Hematopoietic multipotent progenitor cell treated with erythropoietin and hydrocortisone succinate and interleukin-3 and kit ligand, for 8 days (in vitro differentiated cells): ENCODE results near the gene SHQ1.

Experiments
- DNase-seq: peaks from one replicate; pipeline ENCODE4 v3.0.0-alpha.2; 2015

Gene SHQ1

DNA sequence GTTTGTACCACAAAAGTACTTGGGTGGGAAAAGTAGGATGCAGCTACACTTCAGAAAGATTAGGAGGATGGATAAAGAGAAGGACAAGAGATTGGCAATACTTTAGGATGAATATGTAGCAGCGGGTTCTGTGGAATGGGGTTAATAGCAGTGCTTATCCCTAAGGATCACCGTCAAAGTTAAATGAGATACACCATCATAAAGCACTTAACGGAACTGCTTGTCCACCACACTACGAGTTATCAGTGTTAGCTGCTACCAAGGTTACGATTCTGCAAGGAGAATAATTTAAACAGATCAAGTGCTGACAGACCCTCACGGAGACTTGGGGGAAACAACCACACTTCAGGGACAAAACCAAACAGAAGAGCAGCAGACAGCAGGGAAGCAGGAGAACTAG lies 963 bp downstream of the SHQ1 start:
- peak; percentile 16 for DNase-seq

DNA sequence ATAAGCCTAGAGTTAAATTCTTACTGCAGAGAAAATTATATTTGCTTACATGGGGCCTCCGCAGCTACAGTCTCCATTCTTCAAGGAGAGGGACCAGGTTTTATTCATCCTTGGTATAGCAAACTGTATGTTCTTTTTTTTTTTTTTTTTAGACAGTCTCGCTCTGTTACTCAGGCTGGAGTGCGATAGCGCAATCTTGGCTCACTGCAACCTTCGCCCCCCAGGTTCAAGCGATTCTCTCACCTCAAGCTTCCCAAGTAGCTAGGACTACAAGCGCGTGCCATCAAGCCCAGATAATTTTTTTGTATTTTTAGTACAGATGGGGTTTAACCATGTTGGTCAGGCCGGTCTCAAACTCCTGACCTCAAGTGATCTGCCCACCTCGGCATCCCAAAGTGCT lies 2.1 kb downstream of the SHQ1 start:
- DNase-seq = no peak

DNA sequence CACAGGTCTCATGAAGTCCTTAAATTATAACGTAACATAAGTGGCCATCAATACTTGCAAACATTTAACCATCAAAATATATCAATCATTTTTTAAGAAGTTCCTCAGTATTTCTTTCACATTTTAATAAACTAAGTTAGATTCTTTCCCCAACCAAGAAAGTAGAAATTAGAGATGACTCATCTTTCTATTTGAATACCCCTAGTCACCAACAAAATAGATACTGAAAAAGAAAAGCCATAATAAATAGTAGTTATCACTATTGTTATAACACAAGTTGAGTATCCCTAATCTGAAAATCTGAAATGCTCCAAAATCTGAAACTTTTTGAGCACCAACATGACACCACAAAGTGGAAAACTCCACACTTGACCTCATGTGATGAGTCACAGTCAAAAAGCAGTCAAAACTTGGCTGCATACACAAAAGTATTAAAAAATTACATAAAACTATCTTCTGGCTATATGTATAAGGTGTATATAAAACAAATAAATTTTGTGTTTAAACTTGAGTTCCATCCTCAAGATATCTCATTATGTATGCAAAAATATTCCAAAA lies 3.7 kb downstream of the SHQ1 start:
- DNase-seq = no peak

DNA sequence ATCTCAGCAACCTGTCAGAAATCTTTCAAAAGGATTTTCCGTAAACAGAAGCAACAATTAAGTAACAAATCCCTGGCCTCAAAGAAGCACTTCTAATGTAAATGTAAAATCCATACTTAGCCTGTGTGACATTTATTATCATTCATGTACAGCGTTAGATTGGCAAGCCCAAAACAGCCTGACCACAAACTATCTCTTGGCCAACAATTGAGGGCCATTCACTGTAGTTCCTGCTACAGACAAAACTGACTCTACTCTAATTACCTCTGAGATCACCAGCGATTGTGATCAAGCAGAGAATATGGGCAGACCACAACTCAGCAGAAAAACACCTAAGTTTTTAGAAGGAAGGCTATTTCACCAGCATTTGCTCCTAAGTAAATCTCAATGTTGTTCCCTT lies 9.2 kb downstream of the SHQ1 start:
- peak; percentile 72 for DNase-seq

DNA sequence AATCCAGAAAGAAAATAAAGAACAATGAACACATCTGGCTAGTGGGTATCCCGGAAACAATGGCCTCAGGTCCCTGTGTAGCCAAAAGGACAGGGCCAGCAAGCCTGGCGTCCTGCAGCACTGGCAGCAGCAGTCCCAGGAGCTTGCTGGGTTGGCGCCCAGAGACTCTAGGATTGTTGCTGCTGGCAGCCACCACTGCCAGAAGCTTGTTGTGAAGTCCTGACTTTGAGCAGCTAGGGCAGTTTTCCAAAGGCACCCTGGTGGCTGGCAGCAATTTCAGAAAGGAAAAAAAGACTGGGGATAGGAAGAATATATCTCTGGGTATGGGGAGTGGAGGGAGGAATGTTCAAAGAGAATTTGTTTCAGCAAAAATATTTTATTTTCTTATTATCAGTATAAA lies 11.3 kb downstream of the SHQ1 start:
- DNase-seq = no peak

DNA sequence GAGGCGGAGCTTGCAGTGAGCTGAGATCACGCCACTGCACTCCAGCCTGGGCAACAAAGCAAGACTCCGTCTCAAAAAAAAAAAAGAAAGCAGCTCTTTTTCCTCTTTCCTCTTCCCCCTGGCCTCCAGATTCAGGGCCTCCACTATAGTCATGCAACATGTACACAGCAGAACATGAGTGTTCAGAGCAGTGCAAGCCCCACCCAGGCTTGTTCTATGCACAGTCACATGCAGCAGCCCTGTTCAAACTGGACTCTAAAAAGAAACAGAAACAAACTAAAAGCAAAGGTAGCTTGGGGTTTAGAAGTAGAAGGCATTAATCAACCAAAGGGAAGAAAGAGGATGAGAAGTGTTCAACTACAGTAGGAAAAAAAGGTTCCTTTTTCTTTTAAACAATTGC lies 11.8 kb downstream of the SHQ1 start:
- no peak for DNase-seq

DNA sequence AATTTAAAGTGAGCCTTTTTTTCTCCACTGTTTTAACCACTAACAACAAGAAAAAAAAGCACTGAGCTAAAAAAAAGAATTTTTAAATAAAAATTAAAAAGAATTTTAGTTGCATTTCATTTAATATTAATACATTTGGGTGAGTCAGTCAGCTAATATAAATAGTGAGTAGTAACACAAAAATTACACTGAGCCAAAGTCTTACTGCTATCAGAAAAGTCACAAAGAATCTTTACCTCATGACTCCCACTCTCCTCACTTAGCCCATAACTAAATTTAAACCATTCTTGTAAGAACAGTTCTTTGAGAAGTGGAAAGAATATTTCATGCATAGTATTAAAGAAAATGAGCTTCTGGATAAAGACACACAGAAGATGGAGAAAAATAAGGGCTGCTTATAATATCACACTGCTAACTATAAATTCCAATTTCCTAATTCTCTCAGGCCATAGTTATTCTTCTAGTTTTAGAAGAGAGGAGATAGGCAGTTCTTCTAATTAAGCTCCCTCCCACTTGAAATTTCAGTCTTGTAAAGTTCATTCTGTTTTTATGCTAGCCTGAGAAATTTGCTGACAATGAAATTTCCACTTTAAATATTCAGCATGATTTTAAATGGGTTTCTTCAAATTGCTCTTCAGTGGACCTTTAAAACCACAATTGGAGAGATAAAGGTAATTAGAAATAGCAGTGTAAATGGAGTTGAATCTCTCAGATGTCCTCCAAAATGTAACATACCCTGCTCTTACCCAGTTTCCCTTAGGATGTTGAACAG lies 17.6 kb downstream of the SHQ1 start:
- no peak for DNase-seq

DNA sequence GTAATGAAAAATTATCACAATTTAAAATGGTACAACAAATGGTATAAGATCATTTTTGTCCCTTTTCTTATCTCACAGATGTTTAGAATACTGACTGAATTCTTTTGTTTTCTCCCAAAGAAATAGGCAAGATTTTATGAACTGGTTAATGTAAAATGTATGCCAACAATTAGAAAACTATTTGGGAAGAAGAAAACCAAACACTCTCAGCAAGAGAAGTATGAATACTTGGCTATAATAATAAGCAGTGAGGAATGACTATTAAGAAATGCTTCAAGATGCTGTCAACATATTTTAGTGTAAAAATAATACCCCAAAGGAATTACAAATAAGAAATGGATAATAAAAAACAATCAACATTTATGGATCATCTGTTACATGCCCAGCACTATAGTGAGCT lies 18.5 kb downstream of the SHQ1 start:
- no peak for DNase-seq

DNA sequence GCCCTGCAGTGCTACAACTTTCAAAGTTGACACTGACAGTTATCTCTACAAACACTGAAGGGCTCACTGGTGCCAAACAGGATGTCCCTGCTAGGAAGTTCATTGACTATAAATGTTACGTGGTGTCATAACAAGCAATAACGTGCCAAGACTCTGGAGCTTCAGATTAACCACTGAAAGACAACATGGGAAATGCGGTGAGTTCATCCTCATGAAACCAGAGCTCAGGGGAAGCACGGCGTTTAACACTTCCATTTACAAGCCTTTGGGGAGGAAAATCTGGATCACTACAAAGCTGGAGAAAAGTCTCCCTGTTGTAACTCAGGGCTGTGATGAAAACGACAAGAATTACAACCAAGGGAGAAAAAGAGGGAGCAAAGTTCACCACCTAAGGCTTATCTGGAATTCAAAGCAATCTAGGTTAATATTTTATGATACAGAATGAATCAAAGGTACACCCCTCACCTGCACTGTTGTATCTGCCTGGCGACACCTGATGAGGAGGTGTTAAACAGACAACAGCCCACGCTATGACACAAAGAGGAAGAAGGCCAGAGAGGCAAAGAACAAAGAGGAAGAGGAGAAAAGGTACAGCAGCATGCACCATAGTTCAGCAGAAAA lies 27.0 kb downstream of the SHQ1 start:
- DNase-seq = peak; percentile 70

DNA sequence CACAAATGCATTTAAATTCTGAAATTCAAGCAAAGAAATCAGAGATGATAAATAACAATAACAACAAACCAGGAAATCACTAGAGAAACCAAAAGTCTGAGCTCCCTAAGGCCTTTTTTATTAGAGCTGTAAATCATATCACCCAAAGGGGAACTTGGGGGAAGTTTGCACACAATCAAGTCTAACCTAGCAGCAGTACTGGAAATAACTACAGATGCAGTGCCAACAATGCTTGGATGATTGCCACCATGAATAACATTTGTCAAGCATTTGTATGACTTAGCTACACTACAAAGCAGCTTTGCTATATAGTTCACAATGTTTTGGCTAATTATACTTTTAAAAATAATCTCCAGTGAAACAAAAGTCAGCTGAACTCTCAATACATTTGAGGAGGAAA lies 27.8 kb downstream of the SHQ1 start:
- peak; percentile 46 for DNase-seq

DNA sequence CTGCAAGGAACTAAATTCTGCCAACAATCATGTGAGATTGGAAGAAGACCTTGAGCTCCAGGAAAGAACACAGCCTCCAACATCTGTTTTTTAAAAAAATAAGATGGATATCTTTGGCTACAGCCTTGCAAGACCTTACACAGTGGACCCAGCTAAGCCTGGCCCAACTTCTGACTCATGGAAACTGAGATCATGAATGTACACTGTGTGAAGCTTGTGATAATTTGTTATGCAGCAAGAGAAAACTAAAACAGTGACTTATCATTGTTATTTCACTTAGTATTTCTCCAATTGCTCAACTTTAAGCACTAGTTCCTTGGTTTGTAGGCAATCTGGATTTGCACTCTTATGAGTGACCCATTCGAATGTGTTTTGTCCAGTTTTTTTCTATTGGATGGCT lies 29.3 kb downstream of the SHQ1 start:
- peak; percentile 63 for DNase-seq

DNA sequence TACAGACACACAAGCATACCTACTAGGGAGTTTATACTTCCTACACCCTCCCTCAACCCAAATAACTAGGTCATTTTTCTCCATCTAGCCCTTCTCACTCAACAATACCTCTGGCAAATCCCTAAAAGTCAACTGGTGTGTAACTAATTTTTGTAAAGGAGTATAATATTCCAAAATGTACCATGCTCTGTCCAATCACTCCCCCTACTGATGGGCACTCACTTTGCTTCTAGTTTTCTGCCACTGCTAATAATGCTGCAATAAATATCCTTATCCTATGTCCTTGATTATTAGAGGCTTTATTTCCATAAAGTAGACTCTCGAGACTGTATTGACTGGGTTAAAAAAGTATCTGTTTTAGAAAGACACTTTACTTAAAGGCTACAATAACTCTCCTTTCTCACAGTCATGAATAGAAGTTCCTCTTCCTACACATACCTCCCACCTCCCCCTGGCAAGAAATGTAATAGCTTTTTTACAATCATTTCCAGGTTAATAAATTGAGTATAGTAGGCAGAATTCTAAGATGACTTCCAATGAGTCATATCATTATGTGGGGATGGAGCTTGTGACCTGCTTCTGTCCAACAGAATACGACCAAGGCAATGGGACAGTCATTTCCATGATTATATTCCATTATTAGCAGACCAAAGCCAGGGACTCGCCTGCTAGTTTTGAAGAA lies 30.0 kb downstream of the SHQ1 start:
- DNase-seq = peak; percentile 58

DNA sequence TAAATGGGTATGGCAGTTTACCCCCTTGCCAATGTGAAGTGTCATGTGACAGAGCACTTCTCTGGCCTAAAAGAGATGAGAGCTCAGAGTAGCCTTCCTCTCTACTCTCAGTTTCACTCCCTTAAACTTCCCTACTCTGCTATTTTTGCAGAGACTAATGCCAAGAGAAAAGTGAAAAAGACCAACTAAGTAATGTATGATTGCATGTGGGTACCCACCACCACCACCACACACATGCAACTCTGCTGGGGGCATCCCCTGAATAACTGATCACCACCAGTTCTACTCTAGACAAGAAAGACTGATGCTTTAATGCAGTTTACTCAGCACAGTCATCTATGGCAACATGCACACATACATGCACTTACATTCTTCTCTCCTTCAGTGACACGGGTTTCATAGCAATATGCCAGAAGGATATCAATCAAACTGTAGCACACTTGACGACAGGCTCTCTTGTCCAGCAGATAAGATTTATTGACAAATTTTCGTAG lies 31.3 kb downstream of the SHQ1 start:
- peak; percentile 11 for DNase-seq

DNA sequence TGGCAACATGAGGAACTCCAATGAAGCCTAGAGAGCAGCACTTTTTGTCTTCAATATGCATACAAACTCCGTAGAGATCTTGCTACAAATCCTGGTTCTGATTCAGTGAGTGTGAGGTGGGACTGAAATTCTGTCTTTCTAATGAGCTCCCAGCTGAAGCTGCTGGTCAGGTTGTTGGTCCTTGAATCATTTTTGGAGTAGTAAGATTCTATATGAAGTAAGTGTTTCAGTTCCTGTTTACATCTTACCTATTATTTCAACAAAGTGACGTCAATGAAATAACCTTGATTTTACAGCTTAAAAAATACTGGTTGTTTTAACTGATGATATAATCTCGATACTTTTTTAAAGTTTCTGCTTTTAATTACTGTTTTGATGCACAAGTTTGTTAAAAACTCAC lies 33.9 kb downstream of the SHQ1 start:
- no peak for DNase-seq

DNA sequence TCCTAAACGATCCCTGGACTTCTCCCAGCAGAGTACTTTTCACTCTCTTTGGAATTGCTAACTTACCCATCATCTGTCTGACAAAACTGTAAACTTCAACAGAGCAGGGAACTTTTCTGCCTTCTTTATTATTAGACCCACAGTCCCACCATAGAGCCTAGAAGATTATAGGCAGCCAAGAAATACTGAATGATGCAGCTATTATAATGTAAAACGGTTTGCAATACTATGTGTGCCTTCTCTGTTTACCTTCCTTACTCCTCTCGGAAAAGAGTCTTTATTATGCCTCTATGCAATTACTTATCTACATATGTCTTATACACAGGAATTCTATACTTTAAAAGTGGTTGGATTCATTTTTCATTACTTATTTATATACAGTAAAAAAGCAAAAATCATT lies 36.0 kb downstream of the SHQ1 start:
- no peak for DNase-seq

DNA sequence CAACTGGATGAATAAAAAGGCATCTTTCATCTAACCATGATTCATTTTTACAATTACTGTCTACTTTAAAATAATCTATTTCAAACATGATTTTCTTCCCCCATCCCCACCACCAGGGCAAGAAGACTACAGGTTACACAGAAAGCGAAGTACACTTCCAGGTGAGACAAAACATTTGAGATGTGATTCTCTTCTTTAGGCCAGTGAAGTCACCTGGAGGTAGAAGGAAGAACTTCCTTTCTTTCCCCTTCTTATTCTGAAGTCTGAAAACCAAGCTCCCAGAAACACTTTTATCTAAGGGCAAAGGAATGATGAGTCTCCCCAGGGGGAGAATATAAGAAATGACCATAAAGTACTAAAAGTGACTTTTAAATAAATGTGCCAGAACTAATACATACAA lies 36.7 kb downstream of the SHQ1 start:
- no peak for DNase-seq

DNA sequence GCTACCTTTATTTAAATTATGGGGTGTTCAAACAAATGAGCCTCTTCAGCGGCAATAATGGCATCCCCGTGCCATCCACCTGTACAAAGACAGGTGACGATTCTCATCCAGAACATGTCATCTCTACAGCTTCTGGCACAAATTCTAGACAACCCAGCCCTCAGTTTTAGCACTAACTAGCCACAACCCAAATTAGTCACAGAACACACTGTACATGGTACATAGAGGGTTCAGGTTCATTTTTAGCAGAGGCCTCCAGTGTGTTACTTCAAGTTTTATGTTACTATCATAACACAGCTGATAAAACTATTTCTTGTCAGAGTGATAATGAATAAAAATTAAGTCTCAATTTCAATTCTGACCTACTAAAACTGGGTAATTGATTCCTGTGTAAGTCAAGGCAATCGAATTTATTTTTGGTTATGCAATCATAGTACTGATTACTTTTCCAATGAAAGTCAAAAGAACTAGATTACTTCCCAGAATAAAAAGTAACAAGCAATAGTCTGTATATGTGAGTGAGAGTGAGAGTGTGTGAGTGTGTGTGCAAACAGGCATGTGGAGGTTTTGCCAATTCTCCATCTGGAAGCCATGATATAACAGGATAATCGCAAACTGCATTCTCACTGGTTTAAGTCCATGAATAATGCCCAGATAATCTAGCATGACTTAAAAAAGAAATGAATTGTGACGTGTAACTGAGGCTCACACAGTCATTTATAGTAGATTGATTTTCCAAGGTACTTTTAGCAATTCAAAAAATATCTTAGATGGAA lies 37.4 kb downstream of the SHQ1 start:
- no peak for DNase-seq

DNA sequence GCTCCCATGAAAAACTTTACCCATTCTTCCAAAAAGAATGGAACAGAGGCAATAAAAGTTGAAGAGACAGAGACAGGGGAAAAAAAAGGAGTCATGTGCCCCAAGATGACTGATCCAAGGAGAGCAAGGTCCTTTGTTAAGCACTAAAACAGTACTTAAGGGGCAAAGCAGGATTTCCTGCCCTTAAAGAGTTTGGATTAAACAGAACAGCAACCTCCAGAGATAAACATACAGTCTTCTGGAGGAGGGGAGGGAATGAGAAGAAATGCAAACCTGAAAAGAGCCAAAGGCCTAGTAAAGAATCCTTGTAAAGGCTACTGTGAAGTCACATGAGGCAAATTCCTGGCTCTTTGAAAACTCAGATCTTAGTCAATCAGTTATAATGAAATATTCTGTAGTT lies 38.2 kb downstream of the SHQ1 start:
- no peak for DNase-seq

DNA sequence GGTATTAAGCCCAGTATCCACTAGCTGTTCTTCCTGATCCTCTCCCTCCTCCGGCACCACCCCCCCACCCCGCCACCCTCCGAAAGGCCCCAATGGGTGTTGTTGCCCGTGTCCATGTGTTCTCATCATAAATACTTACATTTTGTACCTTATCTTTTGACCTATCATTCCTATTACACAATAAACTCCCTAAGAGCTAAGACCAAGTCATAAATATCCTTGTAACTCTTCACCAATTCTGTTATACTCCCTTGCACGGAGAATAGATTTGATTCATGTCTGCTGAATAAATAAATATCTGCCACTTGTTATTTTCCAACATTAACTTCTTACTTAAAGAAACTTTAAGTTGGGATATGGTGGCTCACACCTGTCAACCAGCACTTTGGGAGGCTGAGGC lies 43.9 kb downstream of the SHQ1 start:
- no peak for DNase-seq

DNA sequence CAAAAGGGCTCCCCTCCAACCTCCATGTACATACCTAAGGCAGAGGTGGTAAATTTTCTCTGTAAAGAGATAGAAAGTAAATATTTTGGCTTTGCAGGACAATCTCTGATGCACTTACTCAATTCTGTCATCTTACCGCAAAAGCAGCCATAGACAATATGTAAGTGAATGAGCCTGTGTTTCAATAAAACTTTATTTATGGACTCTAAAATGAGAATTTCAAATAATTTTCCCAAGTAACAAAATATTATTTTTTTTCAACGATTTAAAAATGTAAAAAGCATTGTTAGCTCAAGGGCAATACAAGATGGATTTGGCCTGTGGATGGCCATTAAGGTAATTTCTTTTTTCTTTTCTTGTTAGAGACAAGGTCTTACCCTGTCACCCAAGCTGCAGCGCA lies 44.7 kb downstream of the SHQ1 start:
- no peak for DNase-seq

DNA sequence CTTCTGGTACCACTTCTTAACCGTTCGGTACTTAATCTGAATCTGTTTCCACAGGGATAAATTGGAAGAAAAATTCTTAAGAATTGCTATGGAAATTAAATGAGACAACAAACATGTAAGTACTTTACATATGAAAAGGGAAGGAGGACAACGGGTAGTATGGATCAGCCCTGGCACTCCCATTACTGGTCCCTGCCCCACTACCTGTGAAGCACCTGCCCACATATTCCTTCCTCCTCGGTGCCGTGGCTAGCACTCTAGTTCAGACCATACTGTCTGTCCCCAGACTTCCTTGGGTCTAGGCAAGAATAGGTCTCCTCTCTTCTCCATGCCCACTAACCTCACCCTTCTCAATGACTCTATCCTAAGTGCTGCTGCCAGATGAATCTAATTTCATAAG lies 46.2 kb downstream of the SHQ1 start:
- no peak for DNase-seq

DNA sequence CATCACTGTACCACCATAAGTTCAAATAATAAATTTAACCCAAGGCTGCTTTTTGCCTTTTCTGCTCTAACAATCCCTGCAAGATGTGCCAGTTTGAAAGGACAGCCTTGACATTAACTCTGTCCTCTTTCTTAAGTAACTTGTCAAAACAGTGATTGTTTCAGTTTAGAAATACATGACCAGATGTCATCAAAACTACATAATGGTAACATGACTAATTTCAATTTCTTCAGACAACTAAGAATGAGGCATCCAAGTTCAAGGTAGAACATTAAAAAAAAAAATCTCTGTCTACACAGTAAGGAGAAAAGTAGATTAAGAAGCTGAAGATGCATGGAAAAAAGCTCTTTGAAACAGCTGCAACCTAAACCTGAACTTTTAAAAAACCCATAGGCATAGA lies 47.4 kb downstream of the SHQ1 start:
- no peak for DNase-seq

DNA sequence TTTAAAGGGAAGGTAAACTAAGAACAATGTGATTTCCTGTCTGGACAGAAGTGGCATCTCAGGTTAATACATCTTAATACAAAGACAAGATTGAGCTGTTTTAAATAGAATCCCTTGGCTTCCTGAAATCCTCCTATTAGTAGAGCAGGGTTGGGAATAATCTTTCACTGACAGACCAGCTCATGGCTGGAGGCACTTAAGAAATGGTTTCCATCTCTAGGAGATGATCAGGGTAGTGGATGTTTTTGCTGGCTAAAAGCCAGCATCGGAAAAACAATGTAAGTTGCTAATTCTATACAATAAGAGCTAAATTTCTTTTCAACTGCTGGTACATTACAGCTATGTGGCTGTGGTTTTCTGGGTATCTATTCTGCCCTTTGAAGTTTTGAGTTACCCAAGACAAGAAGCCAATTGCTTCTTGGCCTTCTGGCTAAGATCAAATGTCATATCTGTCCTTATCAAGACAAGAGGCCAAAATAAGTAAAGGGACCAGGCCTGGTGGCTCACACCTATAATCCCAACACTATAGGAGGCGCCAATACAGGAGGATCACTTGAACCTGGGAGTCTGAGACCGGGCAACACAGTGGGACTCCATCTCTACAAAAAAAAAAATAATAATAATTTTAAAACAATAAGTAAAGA lies 49.6 kb downstream of the SHQ1 start:
- DNase-seq = no peak
